GM21529 (cell line): Measurements from ENCODE around the gene RBM33.
"Not testable (repeated sequence)": the region's sequence is repeated elsewhere in the genome, so short reads cannot be mapped to it uniquely, and the experiment has no call there.

Source experiments
- ATAC-seq: cut with Tn5 transposase; IDR thresholded peaks from one replicate; pipeline ENCODE4 v1.9.1; 2021; ENCODE audit not compliant: unreplicated experiment

The RBM33 gene

DNA sequence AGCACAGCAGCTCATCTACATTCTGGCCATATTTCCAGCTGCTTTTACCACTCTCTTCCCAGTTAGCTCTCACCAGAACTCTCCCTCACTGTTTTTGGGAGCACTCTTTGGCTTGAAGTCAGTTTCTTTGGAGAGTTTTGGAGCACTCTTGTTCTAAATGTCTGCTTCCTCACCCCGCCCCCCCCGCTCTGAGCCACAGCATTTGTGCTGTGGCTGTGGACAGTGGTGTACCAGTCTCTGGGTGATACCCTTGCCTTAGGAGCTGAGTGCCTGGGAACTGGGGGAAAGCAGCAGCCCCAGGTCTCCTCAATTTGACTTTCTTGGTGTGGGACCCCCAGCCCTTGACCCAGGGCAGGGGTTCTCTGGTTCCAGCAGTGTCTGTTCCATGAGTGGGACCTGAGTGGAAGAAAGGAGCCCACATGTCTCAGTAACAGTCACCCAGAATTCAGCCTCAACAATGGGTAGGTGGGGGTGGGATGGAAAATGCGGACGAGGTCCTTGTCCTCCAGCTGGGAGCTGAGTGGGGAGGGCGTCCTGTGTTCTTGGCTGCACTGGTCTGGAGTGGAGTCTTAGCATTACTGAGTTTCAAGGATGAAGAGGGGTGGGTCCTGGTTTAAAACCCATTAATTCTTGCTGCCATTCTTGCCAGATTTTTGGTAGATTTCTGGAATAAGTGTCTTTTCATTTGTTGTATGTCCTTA lies 18.0 kb downstream of the RBM33 start:
- no peak for ATAC-seq

DNA sequence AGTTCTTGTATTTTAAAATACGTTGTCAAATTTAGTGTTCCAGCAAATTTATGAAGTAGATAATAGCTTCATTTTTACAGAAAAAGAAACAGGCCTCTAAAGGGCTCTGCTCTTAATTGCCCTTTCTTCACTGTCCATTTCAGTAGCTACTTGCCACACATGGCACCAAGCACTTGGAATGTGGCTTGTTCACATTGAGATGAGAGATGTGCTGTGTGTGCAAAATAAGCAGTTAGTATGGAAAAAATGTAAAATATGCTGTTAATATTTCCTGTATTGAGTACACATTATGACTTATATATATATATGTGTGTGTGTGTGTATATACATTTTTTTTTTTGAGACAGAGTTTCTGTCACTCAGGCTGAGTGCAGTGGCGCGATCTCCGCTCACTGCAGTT lies 19.5 kb downstream of the RBM33 start:
- no peak for ATAC-seq

DNA sequence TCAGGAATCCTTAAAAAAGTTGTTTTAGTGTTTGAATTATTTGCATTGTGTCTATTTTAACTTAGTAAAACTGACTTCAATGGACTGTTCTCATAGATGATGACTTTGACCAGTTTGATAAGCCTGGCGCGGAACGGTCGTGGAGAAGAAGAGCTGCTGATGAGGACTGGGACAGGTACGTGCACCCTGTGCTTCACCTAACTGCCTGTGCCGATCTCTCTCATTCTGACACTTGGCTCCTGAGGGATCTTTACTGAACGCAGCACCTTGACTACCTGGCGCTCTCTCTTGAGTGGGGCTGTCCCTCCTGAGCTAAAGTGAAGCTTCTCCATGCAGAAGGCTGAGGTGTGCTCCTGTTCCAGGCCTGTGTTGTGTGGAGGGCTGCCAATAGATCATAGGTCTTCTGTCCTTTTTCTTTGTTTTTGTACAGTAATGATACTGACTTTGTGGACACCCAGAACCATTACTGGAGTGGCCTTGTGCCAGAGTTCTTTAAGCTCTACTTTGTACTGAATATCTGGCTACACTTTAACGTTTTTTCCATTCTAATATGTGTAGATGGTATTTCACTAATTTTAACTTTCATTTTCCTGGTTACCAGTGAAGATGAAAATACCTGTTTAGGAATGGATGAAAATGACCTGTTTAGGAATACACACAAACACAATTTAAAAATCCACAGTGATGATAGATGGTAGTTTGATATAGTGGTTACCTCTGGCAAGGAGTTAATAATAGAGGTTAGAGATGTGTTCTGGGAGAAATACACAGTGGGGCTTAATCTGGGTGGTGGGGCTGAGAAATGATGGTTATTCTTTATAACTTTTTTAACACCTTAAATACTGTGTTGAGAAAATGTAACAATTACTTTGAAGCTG lies 20.9 kb downstream of the RBM33 start:
- no peak for ATAC-seq

DNA sequence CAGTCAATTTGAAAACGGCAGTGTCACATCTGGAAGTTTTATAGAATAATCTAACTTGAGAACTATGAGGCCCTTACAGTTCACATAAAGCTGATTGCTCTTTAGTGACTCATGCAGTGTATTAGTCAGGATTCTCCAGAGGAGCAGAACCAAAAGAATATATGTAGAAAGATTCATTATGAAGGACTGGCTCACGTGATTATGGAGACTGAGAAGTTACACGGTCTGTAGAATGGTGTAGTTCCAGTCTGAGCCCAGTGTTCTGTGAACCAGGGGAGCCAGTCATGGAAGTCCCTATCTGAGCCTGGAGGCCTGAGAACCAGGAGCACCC lies 21.5 kb downstream of the RBM33 start:
- ATAC-seq = no peak

DNA sequence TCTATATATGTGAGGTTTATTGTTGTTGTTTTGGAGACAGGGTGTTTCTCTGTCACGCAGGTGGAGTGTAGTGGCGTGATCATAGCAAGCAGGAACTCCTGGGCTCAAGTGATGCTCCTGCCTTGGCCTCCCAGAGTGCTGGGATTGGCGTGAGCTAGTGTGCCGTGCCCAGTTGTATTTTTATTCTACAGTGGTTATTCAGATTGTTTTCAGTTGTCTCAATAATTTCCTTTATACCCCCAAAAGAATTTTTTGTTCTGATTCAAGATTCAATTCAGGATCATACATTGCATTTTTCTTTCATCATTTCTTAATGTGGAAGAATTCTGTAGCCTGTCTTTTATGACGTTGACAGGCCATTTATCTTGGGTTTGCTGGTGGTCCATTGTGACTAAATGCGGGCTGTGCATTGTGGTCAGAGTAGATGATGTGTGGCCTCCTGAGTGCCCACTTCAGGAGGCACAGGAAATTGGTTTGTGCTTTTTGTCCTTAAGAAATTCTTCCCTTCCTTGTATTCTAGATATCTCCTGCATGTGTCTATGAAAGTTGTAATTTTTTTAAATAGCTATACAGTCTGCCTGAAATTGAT lies 22.9 kb downstream of the RBM33 start:
- no peak for ATAC-seq

DNA sequence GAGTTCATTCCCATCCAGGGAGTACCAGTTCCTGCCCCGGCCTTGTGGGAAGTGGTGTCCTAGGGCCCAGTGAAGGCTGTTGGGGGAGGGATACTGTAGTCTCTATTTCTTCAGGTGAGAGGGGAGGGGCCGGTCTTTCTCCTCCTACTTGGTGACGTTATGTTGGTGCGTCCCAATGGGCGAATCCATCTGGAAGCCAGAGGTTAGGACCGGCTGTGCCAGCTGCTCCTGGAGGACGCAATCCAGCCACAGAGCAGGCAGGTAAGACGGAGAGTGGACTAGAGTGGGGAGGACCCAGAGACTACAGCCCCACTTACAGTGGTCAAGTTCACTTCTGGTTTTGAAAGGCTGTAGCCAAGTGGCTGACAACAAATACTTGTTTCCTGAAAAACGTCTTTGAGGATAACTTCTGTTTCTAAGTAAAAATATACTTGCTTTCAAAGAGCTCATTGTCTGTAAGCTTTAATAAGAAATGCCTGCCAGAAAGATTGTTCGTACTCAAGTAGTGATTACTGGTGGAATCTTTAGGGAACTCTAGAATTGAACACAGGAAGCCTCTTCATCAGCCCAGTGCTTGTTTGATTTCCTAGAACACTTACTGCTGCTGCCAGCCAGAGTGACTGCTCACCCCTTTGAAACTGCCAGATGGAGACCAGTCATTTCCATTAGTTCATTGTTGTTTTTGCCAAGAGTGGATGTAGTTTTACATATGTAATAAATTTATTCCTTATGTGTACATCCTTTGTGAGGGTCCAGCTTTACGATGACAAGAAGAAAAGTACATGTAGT lies 25.4 kb downstream of the RBM33 start:
- no peak for ATAC-seq

DNA sequence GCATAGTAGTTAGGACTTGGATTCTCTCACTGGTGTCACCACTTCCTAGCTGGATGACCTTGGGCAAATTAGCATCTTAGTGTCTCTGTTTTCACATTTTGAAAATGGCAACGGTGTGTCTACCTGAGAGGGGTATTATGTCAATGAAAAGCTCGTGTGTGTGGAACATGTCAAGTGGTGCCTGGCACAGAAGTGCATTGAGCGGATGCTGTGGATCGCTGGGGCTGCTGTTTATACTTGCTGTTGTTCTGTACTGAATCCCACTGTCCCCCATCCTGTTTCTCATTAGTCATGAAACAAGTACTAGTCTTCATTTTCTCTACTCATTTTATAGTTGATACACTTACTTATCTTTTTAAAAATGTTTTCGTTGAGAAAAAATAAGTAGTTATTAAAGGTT lies 26.1 kb downstream of the RBM33 start:
- no peak for ATAC-seq

DNA sequence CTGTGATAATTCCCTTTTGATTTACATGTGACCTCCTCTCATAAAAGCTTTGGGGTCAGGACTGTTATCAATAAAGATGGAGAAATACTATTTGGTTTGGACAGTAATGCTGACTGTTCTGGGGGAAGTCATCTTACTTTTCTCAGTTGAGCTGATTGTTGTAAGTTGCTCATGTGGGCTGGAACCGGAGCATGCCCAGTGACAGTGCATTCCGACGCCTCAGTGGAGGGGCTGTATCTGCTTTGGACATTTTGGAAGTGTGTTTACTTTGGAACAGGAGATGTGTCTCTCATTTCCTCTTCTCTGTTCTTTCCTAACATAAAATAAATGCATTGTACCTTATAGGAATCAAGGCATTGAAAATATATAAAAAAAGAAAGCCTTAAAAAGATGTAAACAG lies 30.1 kb downstream of the RBM33 start:
- ATAC-seq = no peak

DNA sequence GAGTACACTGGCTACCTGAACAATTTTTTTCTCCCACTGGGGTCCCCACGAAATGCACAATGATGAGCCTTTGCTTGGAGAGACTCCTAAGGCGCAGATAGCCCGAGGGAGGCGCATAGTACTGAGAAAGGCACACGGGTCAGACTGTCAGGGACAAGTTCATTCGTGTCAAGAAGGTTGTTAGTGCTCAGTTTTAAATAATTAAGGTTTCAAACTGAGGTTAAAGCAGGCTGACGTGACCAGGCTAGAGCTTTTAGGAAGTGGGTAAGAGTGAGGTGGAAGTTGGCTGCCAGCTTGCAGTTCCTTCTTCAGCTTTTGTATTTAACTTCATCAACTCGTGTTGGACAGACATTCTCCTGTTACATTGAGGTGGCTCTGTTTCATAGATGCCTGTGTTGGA lies 31.6 kb downstream of the RBM33 start:
- peak; percentile 48 for ATAC-seq

DNA sequence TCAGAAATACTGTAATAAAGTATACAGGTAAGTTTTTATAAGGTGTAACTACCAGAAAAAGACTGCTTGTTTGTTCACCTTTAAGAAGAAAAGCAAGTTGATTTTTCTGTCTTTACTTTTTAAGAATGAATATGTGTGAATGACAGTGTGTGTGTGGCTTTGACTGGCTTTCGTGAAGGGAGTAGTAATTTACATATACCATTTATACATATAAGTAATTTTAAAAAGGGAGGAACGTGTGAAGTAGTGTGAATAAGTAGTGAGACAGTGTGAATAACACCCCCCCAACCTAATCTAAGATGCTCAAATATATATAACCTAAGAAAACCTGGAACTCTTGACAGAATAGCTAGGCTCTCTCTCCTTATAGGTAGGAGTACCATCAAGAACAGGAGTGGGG lies 33.2 kb downstream of the RBM33 start:
- no peak for ATAC-seq

DNA sequence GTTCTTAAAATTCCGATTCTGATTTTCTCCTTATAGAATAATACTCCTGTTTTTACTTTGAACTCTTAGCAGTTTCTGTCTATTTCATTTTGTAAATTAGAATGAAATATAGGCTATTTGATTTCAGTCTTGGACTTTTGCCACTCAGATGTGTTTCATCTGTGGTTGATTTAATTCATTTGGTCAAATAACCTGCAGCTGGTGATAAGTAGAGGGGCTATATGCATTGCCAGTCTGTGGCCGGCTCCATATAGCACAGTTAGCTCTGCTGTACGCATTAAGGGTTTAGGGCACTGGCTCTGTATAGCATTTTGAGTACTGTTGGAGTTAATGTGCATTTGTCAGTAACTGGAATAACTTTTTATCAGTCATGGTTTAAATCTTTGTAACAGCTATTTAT lies 35.7 kb downstream of the RBM33 start:
- ATAC-seq = no peak

DNA sequence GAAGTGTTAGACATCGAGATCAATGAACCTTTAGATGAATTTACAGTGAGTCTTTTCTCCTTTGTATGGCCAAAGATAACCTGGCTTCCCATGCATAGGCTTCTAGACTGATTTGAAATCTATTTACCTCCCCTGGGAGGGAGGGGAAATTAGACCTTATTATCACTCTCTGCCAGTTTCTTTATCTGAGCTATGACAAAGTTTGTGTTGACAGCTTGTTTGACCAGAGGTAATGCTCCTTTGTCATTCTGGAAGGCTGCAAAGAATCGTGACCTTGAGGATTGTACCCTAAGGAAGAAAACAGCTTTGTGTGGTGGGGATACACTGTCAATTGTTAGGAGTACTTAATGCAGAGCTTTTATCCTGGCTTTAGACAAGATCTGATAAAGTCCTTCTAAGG lies 36.4 kb downstream of the RBM33 start:
- no peak for ATAC-seq

DNA sequence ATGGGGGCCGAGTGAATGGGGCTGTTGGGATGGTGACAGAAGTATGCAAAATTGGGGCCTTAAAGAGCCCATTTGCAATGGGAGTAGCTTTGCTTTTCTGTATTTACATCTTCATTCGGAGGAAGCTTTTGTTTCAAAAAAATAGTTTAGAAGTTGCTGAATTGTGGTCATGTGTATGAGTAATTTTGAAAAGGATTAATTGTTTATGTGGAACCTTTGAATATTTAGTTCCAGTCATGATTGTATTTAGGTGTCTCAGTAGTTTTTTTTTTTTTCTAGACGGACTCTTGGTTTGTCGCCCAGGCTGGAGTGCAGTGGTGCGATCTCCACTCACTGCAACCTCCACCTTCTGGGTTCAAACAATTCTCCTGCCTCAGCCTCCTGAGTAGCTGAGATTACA lies 37.2 kb downstream of the RBM33 start:
- ATAC-seq = no peak

DNA sequence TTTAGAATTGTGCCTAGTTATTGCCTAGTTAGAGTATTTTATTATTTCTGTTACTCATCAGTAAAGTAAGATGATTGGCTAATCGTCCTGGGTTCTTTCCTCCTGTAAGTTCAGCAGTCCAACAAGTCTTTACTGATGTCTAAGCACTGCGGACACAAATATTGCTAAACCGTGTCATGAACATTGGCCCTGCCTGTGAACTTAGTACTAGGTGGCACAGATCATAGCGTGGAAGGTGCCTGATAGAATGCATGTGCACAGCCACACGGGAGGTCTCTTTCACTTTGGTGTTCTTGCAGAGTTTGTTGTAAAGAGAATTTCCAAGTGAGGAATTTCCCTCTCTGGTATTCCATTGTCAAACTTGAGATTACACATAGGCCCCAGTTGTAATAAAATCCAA lies 38.0 kb downstream of the RBM33 start:
- no peak for ATAC-seq

DNA sequence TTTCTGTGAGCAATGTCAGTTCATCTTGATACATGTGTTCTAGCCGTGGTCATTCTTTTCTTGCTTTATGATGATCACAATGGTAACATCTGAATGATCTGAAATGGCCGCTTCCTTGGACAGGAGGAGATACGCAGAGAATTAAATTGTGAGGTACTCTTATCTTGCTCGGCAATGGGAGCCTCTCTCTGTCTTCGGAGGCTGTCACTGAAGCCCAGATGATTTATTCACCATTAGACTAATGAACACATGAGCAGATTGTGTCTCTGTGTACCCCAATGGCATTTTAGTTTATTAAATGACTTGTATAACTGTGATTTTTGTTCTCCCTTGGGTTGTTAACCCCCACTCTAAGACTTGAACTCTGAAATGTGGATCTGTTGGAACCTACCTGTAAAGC lies 38.6 kb downstream of the RBM33 start:
- ATAC-seq = no peak

DNA sequence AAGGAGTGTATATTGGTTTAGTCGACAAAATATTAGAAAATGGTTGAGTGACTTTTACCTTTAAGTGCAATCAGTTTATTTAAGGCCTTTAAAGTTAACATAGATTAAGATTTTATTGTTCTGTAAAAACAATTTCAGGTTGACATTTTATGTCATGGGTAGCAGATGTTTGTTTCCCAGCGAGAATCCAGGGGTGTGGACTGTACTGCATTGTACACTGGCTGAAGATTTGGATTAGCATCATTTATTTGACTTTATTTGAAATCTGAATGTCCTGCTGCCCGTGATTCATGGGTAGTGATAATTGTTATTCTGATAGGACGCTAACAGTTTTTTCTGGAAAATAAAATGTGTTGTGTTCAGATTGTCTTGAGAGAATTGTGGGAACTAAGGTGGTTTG lies 39.3 kb downstream of the RBM33 start:
- ATAC-seq = no peak

DNA sequence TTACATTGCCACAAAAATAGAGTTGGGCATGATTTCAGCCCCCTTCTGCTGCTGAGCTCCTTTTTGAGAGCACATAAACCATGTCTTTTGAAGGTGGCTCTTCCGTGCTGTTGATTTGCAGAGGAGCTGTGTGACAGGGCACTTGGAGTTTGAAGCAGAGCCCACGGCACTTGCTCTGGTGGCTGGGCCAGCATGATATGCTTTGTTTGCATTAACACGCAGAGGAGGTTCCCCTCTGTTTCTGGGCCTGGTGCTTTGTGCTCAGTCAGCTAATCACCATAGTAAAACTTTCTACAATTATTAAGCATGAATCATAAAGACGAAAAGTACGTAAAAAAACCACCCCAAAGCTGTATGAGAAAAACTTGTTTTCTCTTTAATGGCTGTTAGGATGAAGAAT lies 40.1 kb downstream of the RBM33 start:
- no peak for ATAC-seq

DNA sequence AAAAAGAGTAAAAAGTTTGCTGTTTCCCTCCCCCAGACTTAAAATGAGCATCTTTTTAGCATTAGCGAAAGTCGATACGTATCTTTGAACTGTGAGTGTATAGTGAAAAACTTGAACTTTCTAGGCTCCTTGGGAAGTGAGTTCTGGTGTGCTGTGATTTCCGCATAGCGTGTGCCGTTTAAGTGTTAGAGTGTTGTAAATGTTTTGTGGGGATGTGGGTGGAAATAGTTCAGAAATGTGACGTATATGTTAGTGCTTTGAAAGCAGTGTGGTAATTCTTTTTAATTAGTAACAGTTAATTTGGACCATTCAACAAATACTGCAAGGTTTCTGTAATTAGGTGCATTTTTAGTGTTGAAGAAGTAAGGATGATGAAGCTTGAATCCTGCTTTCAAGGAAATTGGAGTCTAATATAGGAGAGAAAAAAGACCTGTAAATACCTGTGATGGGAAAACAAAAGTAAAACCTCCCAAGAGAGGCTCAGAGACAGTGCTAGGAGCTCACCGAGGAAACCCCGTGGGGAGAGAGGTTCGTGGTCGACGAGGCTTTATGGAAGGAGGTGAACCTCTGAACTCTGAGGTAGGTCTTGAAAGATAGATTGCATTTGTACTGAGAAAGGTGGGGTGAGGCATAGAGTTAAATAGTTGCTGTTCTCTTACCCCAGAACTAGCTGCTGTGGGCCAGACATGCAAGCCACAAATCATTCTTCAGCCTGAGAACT lies 40.8 kb downstream of the RBM33 start:
- ATAC-seq = no peak

DNA sequence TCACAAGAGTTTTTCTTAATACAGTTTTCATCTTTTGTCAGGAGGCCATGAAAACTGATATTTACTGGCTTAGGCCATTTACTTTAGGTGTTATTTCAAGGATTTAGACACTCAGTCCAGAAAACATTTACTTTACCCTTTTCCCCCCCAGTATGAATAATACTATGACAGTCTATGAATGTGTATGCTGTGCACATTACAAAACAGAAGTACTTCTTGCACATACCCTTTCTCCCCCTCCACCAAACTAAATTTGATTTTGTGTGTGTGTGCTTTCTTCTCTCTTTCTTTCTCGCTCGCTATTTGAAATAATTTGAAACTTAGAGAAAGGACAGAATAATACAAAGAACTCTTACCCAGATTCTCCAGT lies 41.3 kb downstream of the RBM33 start:
- no peak for ATAC-seq

DNA sequence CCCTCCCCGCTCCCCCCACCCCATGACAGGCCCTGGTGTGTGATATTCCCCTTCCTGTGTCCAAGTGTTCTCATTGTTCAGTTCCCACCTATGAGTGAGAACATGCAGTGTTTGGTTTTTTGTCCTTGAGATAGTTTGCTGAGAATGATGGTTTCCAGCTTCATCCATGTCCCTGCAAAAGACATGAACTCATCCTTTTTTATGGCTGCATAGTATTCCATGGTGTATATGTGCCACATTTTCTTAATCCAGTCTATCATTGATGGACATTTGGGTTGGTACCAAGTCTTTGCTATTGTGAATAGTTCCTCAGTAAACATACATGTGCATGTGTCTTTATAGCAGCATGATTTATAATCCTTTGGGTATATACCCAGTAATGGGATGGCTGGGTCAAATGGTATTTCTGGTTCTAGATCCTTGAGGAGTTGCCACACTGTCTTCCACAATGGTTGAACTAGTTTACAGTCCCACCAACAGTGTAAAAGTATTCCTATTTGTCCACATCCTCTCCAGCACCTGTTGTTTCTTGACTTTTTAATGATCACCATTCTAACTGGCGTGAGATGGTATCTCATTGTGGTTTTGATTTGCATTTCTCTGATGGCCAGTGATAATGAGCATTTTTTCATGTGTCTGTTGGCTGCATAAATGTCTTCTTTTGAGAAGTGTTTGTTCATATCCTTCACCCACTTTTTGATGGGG lies 42.3 kb downstream of the RBM33 start:
- not testable (repeated sequence) for ATAC-seq
